NCI-H2081 treated with DMSO at 0.1 percent for 48 hours (cell line): ENCODE results near the gene SLC6A20.

Source experiments
- DNase-seq: peaks from one replicate; lab custom pipeline; 2025; lab: John Stamatoyannopoulos, UW

Gene SLC6A20

DNA sequence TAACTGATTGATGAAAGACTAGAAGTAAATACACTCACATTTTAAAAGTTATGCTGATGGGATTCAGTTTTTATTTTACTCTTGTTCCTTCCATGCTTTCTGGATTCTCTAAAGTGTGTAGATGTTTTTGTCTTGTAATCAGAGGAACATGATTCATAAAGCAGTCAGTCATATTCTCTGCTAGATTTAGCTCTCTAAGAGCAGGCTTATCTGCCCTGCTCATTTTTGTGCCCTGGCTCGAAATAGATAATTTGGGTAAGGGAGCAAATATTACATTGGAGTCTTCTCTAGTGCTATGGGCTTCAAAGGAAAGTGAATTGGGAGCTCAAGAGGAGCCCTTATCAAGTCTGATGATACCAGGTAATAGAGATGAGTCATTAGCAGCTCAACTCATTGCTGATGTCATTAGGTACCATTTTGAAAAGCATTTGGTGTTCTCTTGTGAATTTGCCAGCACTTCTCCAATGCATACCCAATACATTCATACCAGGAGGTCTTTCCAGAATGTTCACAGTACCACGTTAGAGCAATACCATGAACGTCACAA is 79.5 kb downstream of the SLC6A20 start:
- DNase-seq, result no peak

DNA sequence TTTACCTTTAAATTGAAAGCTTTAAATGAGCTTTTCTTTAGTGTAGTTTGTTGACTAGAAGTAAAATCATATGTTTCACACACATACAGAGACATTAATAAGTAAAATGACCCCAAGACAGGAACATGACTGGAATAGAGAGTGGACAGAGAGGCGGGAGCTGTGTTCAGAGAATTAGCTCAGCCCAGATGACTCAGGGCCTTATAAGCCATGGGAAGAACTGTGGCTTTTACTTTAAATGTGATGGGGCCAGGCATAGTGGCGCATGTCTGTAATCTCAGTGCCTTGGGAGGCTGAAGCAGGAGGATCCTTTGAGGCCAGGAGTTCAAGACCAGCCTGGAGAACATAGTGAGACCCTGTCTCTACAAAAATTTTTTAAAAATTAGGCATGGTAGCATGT is 80.4 kb downstream of the SLC6A20 start:
- DNase-seq, result no peak

DNA sequence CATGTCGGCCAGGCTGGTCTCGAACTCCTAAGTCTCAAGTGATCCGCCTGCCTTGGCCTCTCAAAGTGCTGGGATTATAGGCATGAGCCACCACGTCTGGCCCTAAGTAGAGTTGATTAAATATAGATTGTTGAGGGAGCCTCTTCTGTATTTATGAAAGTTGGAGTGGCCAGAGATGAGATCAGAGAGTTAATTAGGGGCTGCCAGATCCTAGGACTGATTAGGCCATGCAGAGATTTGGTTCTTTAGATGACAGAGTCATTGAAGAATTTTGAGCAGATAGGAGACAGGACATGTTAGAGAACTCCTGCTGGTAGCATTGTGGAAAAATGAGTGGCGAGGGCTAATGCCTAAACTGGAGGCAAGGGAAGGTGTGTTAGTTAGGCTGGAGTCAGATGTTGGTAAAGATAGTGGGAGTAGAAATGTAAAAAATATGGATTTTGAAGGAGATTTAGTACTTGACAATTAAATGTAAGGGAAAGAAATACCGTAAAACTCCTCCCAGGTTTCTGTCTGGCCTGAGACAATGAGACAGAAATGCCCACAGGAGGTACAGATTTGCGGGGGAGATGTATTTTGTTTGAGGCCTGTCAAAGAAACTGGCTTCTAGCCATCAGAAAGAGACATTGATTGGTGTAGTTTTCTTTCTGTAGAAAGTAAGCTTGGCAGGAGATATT is 83.8 kb downstream of the SLC6A20 start:
- no peak for DNase-seq

DNA sequence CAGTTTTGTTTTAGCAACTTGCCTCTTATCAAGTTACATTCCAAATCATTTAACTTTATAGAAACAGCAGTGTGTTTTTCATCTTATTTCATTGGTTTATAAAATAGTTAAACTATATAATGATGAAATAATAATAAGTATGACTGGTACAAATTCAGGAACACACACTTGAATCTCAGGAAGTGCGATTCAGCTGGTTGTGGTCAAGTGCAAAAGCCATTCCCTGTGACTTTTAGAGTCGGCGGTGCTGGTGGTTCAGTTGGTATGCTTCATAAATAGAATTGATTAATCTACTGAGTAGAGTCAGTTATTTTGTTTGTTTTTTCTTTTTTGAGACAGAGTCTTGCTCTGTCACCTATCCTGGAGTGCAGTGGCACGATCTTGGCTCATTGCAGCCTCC is 84.4 kb downstream of the SLC6A20 start:
- no peak for DNase-seq

DNA sequence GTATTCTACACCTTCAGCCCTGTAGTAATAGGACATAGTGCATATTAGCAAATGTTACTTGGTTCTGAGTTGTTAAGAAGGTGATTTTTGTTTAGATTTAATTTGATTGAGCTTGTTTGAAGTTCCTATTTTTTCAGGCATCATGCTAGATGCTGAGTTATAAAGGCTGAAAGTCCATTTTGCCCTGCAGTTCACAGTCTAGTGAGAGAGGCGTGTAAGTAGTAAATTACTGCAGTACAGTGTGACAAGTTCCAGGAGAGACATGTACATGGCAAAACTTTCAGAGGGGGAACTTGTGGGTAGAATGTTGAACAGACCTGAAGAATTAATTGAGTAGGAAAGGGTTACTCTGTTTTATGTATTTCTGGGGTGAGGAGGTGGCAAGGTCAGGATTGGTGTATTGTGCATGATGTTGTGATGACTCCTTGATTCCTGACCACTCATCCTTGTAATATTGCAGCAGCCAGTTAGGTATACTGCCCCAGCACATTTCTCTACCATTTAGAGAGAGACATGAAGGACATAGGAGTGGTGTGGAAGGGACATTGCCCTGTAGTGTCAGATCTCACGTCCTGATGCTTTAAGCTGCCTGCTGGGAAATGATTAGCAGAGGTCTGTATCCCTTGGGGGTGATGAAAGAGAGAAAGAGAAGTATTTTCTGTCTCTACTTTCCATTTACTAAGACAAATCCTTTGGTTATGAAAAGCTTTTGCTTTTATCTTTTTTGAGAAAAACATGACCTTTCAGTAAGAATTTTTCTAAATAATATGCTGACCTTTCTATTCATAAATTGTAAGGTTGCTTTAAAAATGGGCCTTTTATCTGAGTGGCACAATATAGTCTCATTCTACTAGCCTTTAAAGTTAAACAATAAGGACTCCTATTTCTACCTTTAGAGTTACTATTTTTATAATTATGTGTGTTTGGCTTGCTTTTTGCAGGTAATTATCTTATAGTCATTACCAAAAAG is 90.2 kb downstream of the SLC6A20 start:
- no peak for DNase-seq
